Thymus (tissue), 11 donors: ENCODE data around the gene SUPT7L. TPM values are rescaled to one million over a fixed set of nuclear protein-coding genes. Genes with fewer than 3 reads are reported as not detected.

Experiments used
- DNase-seq, 9 donors: peaks; one replicate each; pipeline ENCODE4 v3.0.0-alpha.2; 2013; ENCODE audit warnings: low spot score in 9 of 9, low read depth in 6 of 9, missing footprints in 1 of 9
- H3K27ac ChIP-seq, 2 donors: one replicate each; pipeline ENCODE4 v1.5.1; 2013; ENCODE audit warnings: control low read depth in 1 of 2, low read depth in 1 of 2, low read length in 1 of 2, mild to moderate bottlenecking in 1 of 2, moderate library complexity in 1 of 2
- H3K27me3 ChIP-seq, 2 donors: one replicate each; pipeline ENCODE4 v1.5.1; 2013; ENCODE audit warnings: low read length in 1 of 2; ENCODE audit not compliant: control insufficient read depth in 2 of 2, insufficient read depth in 1 of 2
- H3K36me3 ChIP-seq, 2 donors: one replicate each; pipeline ENCODE4 v1.5.1; 2013; ENCODE audit warnings: low read length in 1 of 2, mild to moderate bottlenecking in 1 of 2, moderate library complexity in 1 of 2; ENCODE audit not compliant: control insufficient read depth in 2 of 2, insufficient read depth in 2 of 2
- H3K4me1 ChIP-seq, 2 donors: one replicate each; pipeline ENCODE4 v1.5.1; 2013; ENCODE audit warnings: low read length in 2 of 2; ENCODE audit not compliant: control insufficient read depth in 2 of 2, insufficient read depth in 2 of 2
- H3K4me3 ChIP-seq, 2 donors: one replicate each; pipeline ENCODE4 v1.5.1; 2013; ENCODE audit warnings: low read length in 2 of 2, control low read depth in 1 of 2, mild to moderate bottlenecking in 1 of 2
- H3K9me3 ChIP-seq, 2 donors: one replicate each; pipeline ENCODE4 v1.5.1; 2013; ENCODE audit warnings: low read length in 1 of 2, mild to moderate bottlenecking in 1 of 2; ENCODE audit not compliant: control insufficient read depth in 2 of 2, insufficient read depth in 1 of 2
- WGBS: extraction: QIAGEN DNeasy Blood & Tissue Kit; methylation state at CpG from one replicate; pipeline ENCODE4 v1.1.7; 2013; 5-methylcytosine and 5-hydroxymethylcytosine counted together
- polyA plus RNA-seq: library from polyadenylated mRNA; stranded (reverse); fragments of 200-250 nt; gene quantifications from one replicate; pipeline ENCODE4 v1.2.3, GENCODE V29; 2013
- total RNA-seq: library from RNA; stranded (reverse); fragments of 120-200 nt; gene quantifications from one replicate; pipeline ENCODE4 v1.2.4, GENCODE V29; 2013
- donor health status: healthy.

SUPT7L gene
- total and polyA plus RNA-seq, 2 donors: 27.7 to 53.8 TPM

DNA sequence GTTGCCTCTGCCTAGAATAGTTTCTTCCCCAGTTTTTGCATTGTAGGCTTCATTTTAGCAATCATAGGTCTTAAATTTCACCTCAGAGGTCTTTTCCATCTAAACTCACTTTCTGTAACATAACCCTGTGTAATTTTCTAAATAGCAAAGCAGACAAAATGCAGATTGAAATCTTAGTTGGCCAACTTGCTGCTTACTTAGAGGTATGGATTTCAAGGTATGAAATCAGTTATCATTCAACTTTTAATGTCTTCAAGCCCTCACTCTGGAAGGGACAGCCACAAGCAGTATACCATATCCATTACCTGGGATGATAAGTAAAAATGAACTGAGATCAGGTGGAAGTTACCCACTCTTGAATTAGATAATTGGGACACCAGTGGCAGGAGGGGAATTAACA, 38.5 kb downstream of the SUPT7L start:
- Histone ChIP-seq H3K36me3 (peaks cover 14 to 44% of the 10 kb centered on the region in 2 donors), H3K4me3 (no peak overlapping the region), H3K4me1 (peaks cover 11 to 19% of the 10 kb centered on the region in 2 donors), H3K27ac (no peak overlapping the region), H3K9me3 (no peaks in the 10 kb centered on the region), H3K27me3 (no peaks in the 10 kb centered on the region)
- no peak for DNase-seq

DNA sequence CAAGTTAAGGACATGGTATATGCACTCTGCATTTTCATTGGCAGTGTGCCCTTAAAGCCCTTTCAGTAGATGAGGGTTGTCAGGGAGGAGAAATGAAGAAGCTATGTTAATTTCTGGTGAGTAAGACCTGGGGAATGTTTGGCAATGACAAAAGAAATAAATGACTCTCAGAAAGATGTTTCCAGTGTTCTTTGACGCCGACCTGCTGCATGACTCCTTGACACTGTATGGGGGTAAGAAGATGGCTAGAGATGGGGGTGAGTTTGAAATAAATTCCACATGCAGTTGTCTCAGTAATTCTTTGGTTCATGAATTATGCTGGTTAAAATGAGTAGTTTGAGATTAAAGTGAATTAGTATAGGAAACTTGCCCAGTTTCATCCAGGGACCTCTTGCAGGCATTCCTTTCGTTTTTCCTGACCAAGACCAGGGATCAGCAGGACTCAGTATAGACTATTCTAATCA, 40.5 kb downstream of the SUPT7L start:
- H3K9me3 ChIP-seq: no peaks in the 10 kb centered on the region
- no peak overlapping the region for H3K4me3 ChIP-seq
- 94% methylated on average over 3 of the region's 3 CpGs for WGBS
- H3K27ac ChIP-seq: no peak overlapping the region
- peak in 1 of 9 donors; percentile 7 for DNase-seq
- H3K4me1 ChIP-seq: peaks cover under 1 to 10% of the 10 kb centered on the region in 2 donors
- H3K36me3 ChIP-seq: peaks cover 14 to 55% of the 10 kb centered on the region in 2 donors
- H3K27me3 ChIP-seq: no peaks in the 10 kb centered on the region

DNA sequence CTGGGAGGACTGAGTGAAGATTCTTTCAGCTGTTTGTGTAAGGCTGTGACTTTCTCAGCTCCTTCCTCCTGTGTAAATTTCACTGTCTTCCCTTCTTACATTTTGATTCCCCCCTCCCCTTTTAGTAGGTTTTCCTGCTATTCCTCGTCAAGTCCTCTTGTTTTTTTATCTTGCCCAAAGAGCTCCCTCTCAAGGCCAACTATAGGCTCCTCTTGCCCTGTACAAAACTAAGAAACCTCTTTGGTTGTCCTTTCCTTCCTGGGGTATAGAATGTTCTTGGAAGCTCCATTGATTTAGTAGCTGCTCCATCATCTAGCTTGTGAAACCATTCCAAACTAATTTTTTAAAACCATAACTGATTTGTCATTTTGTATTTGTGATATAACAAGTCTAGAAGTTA, 41.9 kb downstream of the SUPT7L start:
- DNase-seq: no peak
- WGBS: 94% methylated on average over 1 of the region's 1 CpG
- H3K27me3 ChIP-seq: no peaks in the 10 kb centered on the region
- no peak overlapping the region for H3K27ac ChIP-seq
- H3K36me3 ChIP-seq: peaks cover 26 to 69% of the 10 kb centered on the region in 2 donors
- no peak overlapping the region for H3K4me3 ChIP-seq
- no peaks in the 10 kb centered on the region for H3K9me3 ChIP-seq
- H3K4me1 ChIP-seq: no peaks in the 10 kb centered on the region

DNA sequence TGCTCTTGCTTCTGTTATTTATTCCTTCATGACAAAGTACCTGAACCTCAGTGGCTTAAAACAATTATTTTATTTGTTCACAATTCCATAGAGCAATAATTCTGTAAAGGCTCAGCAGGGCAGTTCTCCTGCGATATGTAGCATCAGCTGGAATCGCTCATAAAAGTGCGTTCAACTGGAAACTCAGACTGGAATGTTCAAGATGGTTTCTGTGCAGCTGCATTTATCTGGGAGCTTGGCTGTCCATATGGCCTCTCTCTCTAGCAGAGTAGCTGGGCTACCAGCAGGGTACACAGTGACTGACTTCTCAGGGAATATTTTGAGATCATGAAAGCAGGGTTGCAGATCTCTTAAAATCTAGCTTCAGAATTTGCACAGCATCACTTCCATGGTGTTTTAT, 48.1 kb downstream of the SUPT7L start:
- no peak overlapping the region for H3K27ac ChIP-seq
- DNase-seq: no peak
- no peak overlapping the region for H3K4me3 ChIP-seq
- WGBS: over 99% methylated on average over 3 of the region's 3 CpGs
- H3K36me3 ChIP-seq: peaks cover 25 to 59% of the 10 kb centered on the region in 2 donors
- no peaks in the 10 kb centered on the region for H3K27me3 ChIP-seq
- no peaks in the 10 kb centered on the region for H3K9me3 ChIP-seq
- H3K4me1 ChIP-seq: no peaks in the 10 kb centered on the region

DNA sequence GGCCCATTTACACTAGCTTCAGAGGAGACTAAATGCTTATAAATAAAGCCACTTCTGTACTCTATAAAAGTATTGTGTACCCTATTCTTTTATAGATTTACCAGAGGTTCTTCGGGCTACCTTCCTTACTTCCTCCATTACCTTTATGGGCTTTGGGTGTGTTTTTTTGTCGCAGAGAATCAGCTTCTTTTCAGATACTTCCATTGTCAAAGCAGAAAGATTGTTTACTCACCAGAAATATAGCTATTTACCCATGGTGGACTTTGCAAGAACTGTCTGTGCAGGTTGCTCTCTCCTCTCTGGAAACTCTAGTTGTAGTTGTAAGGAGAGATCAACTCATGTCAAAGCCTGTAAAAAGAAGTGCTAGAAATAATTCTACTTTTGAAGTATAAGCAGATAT, 49.4 kb downstream of the SUPT7L start:
- Histone ChIP-seq H3K9me3 (no peaks in the 10 kb centered on the region), H3K27ac (no peak overlapping the region), H3K27me3 (no peaks in the 10 kb centered on the region), H3K4me3 (no peak overlapping the region), H3K4me1 (no peaks in the 10 kb centered on the region), H3K36me3 (peaks cover 31 to 60% of the 10 kb centered on the region in 2 donors)
- 98% methylated on average over 2 of the region's 2 CpGs for WGBS
- no peak for DNase-seq

DNA sequence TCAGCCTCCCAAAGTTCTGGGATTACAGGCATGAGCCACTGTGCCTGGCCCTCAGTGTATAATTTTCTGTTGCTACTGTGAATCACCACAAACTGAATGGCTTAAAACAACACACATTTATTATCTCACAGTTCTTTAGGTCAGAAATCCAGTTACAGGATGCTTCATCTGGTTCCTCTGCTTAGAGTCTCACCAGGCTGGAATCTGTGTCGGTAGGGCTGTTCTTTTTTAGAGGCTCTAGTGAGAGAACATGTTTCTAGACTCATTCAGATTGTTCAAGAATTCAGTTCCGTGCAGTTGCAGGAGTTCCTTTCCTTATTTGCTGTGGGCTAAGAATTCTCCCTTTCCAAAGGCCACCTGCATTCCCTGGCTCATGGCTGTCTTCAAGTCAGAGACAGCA, 56.8 kb downstream of the SUPT7L start:
- H3K4me3 ChIP-seq: no peak overlapping the region
- no peaks in the 10 kb centered on the region for H3K9me3 ChIP-seq
- 98% methylated on average over 2 of the region's 2 CpGs for WGBS
- H3K4me1 ChIP-seq: no peaks in the 10 kb centered on the region
- no peaks in the 10 kb centered on the region for H3K27me3 ChIP-seq
- DNase-seq: no peak
- H3K27ac ChIP-seq: no peak overlapping the region
- peaks cover 48 to 71% of the 10 kb centered on the region in 2 donors for H3K36me3 ChIP-seq

Other genes starting within 250 kb of the SUPT7L start
- gene NRBP1, start 235.0 kb downstream of the SUPT7L start, total RNA-seq: 43.9 TPM
- 56.4 TPM for gene NRBP1, start 235.0 kb downstream of the SUPT7L start, polyA plus RNA-seq
- 1.6 TPM for gene KRTCAP3, start 221.2 kb downstream of the SUPT7L start, total RNA-seq
- 13.9 TPM for gene KRTCAP3, start 221.2 kb downstream of the SUPT7L start, polyA plus RNA-seq
- gene IFT172, start 173.9 kb downstream of the SUPT7L start, total RNA-seq: 7.6 TPM
- 34.2 TPM for gene IFT172, start 173.9 kb downstream of the SUPT7L start, polyA plus RNA-seq
- gene FNDC4, start 168.4 kb downstream of the SUPT7L start, total RNA-seq: 0.85 TPM
- gene FNDC4, start 168.4 kb downstream of the SUPT7L start, polyA plus RNA-seq: 4.3 TPM
- not detected for gene GCKR, start 166.8 kb downstream of the SUPT7L start, total RNA-seq
- 0.18 TPM for gene GCKR, start 166.8 kb downstream of the SUPT7L start, polyA plus RNA-seq
- 41.6 TPM for gene ZNF512, start 80.6 kb downstream of the SUPT7L start, total RNA-seq
- gene ZNF512, start 80.6 kb downstream of the SUPT7L start, polyA plus RNA-seq: 33.6 TPM
- 2.2 TPM for gene CCDC121, start 34.6 kb downstream of the SUPT7L start, total RNA-seq
- gene CCDC121, start 34.6 kb downstream of the SUPT7L start, polyA plus RNA-seq: 2.6 TPM
- gene GPN1, start 34.6 kb downstream of the SUPT7L start, total RNA-seq: 35.1 TPM
- 33.9 TPM for gene GPN1, start 34.6 kb downstream of the SUPT7L start, polyA plus RNA-seq
- 27.1 TPM for gene SLC4A1AP, start 275 bp upstream of the SUPT7L start, total RNA-seq
- gene SLC4A1AP, start 275 bp upstream of the SUPT7L start, polyA plus RNA-seq: 21.7 TPM
- gene MRPL33, start 108.1 kb upstream of the SUPT7L start, total RNA-seq: 135 TPM
- 147 TPM for gene MRPL33, start 108.1 kb upstream of the SUPT7L start, polyA plus RNA-seq
- gene RBKS, start 226.8 kb upstream of the SUPT7L start, total RNA-seq: 1.8 TPM
- gene RBKS, start 226.8 kb upstream of the SUPT7L start, polyA plus RNA-seq: 4.2 TPM
- gene BABAM2, start 227.1 kb upstream of the SUPT7L start, total RNA-seq: 17.4 TPM
- 34.8 TPM for gene BABAM2, start 227.1 kb upstream of the SUPT7L start, polyA plus RNA-seq